GM19351 (cell line): ENCODE results near the gene STEAP1B.

Experiments
- ATAC-seq: cut with Tn5 transposase; IDR thresholded peaks from one replicate; pipeline ENCODE4 v1.9.1; 2021; ENCODE audit warnings: mild to moderate bottlenecking, moderate library complexity; ENCODE audit not compliant: unreplicated experiment

Gene STEAP1B

DNA sequence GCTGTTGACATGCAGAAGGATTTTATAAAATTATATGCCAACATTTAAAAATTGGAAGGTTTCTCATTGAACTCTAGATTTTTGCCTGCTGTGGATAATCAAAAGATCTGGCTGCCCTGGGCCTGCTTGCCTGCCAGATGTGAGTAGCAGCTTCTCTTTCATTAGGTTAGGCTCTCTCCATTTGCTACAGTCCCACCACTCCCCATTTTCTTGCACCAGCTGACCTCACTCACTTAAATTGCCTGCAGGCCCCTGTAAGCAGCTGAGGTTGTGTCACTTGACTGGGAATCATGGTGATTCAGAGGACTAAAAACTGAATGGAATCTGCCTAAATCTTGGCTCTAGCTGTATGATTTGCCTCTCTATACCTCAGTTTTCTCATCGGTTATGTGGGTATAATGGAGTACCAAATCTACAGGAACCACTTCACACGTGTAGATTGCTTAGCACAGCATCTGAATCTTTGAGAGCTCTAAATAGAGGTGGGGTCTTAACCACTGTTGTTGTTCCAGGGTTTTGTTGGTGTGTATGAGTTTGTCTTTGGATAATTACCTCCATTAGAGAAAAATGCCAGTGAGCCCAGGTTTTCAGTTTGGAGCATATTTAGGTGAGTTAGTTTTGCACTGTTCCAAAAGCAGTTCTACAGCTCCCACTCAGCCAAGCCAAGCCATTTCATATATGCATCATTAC lies 124.5 kb downstream of the STEAP1B start:
- ATAC-seq: no peak

DNA sequence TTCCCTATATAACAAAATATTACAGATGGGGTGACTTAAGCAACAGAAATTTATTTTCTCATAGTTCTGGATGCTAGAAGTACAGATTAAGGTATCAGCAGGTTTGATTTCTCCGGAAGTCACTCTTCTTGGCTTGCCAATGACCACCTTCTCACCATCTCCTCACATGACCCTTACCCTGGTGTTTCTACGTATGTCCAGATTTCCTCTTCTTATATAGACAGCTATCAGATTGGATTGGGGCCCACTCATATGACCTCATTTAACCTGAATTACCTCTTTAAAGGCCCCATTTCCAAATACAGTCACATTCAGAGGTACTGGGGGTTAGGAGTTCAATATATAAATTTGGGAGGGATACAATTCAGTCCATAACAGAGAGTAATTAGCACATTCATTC lies 126.1 kb downstream of the STEAP1B start:
- ATAC-seq: no peak

DNA sequence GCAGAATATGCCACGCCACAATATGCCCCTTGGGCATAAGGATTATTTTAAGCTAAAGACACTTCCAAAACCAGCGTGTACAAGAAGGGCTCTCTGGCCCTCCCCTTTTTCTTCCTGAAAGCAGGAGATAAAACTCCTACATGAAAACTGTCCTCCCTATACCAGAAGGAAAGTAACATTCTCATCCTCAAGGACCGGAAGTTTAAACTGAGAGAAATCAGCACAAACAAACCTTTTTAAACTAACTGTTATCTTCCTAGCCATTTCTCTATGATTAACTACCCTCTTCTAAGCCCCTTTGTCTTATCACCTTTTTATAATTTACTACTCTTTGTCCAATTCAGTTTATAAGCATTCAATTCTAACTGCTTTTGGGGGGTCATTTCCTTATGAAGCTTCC lies 126.6 kb downstream of the STEAP1B start:
- no peak for ATAC-seq

DNA sequence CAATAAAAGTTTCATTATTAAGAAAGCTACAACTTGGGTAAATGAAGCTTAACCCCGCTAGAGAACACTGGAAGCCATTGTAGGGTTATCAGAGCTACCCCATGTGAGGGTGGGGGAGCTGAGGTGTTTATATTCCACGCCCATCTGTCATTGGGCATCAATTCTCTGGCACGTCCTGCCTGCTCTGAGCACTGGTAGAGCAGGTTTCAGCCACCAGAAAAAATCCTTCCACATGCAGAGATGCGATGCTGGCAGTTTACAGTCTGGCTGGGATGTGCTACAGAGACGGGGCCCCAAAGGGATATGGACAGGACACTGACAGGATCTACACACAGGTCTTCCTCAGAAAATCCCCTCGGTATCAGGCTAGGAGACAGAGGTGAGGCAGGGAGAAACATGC lies 127.1 kb downstream of the STEAP1B start:
- no peak for ATAC-seq

GRCh38 chr7:22371878-22372277 lies 128.1 kb downstream of the STEAP1B start:
- ATAC-seq: no peak
